Skeletal muscle satellite cell (primary cell): ENCODE measurements around the gene AGBL1.

ENCODE experiments used
- H3K27me3 ChIP-seq: 2 replicates; pipeline ENCODE4 v1.7.0; 2013; ENCODE audit warnings: low read length; ENCODE audit not compliant: control insufficient read depth, insufficient read depth
- H3K36me3 ChIP-seq: 2 replicates; pipeline ENCODE4 v1.7.0; 2013; ENCODE audit warnings: mild to moderate bottlenecking, control low read depth, low read length; ENCODE audit not compliant: insufficient read depth
- H3K4me1 ChIP-seq: 2 replicates; pipeline ENCODE4 v1.7.0; 2013; ENCODE audit warnings: low read length; ENCODE audit not compliant: control insufficient read depth, insufficient read depth
- H3K4me2 ChIP-seq: 2 replicates; pipeline ENCODE4 v1.7.0; 2013; ENCODE audit warnings: mild to moderate bottlenecking, low read length
- H3K4me3 ChIP-seq: 2 replicates; pipeline ENCODE4 v1.7.0; 2013; ENCODE audit warnings: low read length
- H3K9ac ChIP-seq: 2 replicates; pipeline ENCODE4 v1.7.0; 2013; ENCODE audit warnings: mild to moderate bottlenecking, low read depth, low read length, moderate library complexity
- H3K9me3 ChIP-seq: replicated peaks from 2 replicates; pipeline ENCODE4 v1.7.0; 2013; ENCODE audit warnings: mild to moderate bottlenecking, control low read depth, low read length

The AGBL1 gene

GRCh38 chr15:86384186-86384585 is 304.5 kb downstream of the AGBL1 start:
- Histone ChIP-seq H3K9me3 (no peaks in the 10 kb centered on the region), H3K4me3 (no peak overlapping the region), H3K36me3 (no peaks in the 10 kb centered on the region), H3K4me1 (no peaks in the 10 kb centered on the region), H3K9ac (no peak overlapping the region), H3K4me2 (no peak overlapping the region), H3K27me3 (no peaks in the 10 kb centered on the region)

GRCh38 chr15:86392296-86392695 is 312.6 kb downstream of the AGBL1 start:
- H3K4me3 ChIP-seq = no peak overlapping the region
- no peak overlapping the region for H3K4me2 ChIP-seq
- H3K9me3 ChIP-seq = no peaks in the 10 kb centered on the region
- no peaks in the 10 kb centered on the region for H3K36me3 ChIP-seq
- no peaks in the 10 kb centered on the region for H3K4me1 ChIP-seq
- no peak overlapping the region for H3K9ac ChIP-seq
- no peaks in the 10 kb centered on the region for H3K27me3 ChIP-seq

GRCh38 chr15:86392874-86393273 is 313.2 kb downstream of the AGBL1 start:
- H3K36me3 ChIP-seq = no peaks in the 10 kb centered on the region
- no peaks in the 10 kb centered on the region for H3K4me1 ChIP-seq
- no peak overlapping the region for H3K4me2 ChIP-seq
- H3K9me3 ChIP-seq = no peaks in the 10 kb centered on the region
- H3K4me3 ChIP-seq = no peak overlapping the region
- H3K9ac ChIP-seq = no peak overlapping the region
- no peaks in the 10 kb centered on the region for H3K27me3 ChIP-seq

- Histone ChIP-seq H3K9me3 (no peaks in the 10 kb centered on the region), H3K4me1 (no peaks in the 10 kb centered on the region), H3K9ac (no peak overlapping the region), H3K4me2 (no peak overlapping the region), H3K27me3 (no peaks in the 10 kb centered on the region), H3K4me3 (no peak overlapping the region), H3K36me3 (no peaks in the 10 kb centered on the region)
Observed at GRCh38 chr15:86394866-86395265, 315.2 kb downstream of the AGBL1 start.

GRCh38 chr15:86399041-86399954 is 319.6 kb downstream of the AGBL1 start:
- no peaks in the 10 kb centered on the region for H3K4me1 ChIP-seq

GRCh38 chr15:86403221-86403620 is 323.6 kb downstream of the AGBL1 start:
- Histone ChIP-seq H3K4me1 (no peaks in the 10 kb centered on the region), H3K9me3 (no peaks in the 10 kb centered on the region), H3K4me2 (no peak overlapping the region), H3K4me3 (no peak overlapping the region), H3K27me3 (no peaks in the 10 kb centered on the region), H3K9ac (no peak overlapping the region), H3K36me3 (no peaks in the 10 kb centered on the region)

More at GRCh38 chr15:86399041-86399954, 319.6 kb downstream of the AGBL1 start:
- no peak overlapping the region for H3K9ac ChIP-seq
- H3K27me3 ChIP-seq = no peaks in the 10 kb centered on the region
- no peaks in the 10 kb centered on the region for H3K9me3 ChIP-seq
- no peak overlapping the region for H3K4me3 ChIP-seq
- H3K36me3 ChIP-seq = no peaks in the 10 kb centered on the region
- no peak overlapping the region for H3K4me2 ChIP-seq

- no peaks in the 10 kb centered on the region for H3K36me3 ChIP-seq
- H3K4me1 ChIP-seq = no peaks in the 10 kb centered on the region
- H3K4me2 ChIP-seq = no peak overlapping the region
- no peak overlapping the region for H3K9ac ChIP-seq
- H3K4me3 ChIP-seq = no peak overlapping the region
- H3K9me3 ChIP-seq = no peaks in the 10 kb centered on the region
- no peaks in the 10 kb centered on the region for H3K27me3 ChIP-seq
Observed at GRCh38 chr15:86403914-86404583, 324.4 kb downstream of the AGBL1 start.

- Histone ChIP-seq H3K9ac (no peak overlapping the region), H3K27me3 (no peaks in the 10 kb centered on the region)
Observed at GRCh38 chr15:86408261-86408660, 328.6 kb downstream of the AGBL1 start.

GRCh38 chr15:86411916-86412315 is 332.2 kb downstream of the AGBL1 start:
- Histone ChIP-seq H3K4me2 (no peak overlapping the region), H3K36me3 (no peaks in the 10 kb centered on the region), H3K9ac (no peak overlapping the region), H3K9me3 (peaks cover 3% of the 10 kb centered on the region), H3K4me1 (no peaks in the 10 kb centered on the region), H3K4me3 (no peak overlapping the region), H3K27me3 (no peaks in the 10 kb centered on the region)

More at GRCh38 chr15:86408261-86408660, 328.6 kb downstream of the AGBL1 start:
- Histone ChIP-seq H3K4me1 (no peaks in the 10 kb centered on the region), H3K4me3 (no peak overlapping the region), H3K36me3 (no peaks in the 10 kb centered on the region), H3K4me2 (no peak overlapping the region), H3K9me3 (no peaks in the 10 kb centered on the region)

GRCh38 chr15:86413191-86413590 is 333.5 kb downstream of the AGBL1 start:
- Histone ChIP-seq H3K9ac (no peak overlapping the region), H3K9me3 (peaks cover 3% of the 10 kb centered on the region), H3K27me3 (no peaks in the 10 kb centered on the region)

GRCh38 chr15:86425746-86426145 is 346.1 kb downstream of the AGBL1 start:
- Histone ChIP-seq H3K27me3 (no peaks in the 10 kb centered on the region), H3K4me3 (no peak overlapping the region), H3K9ac (no peak overlapping the region), H3K9me3 (no peaks in the 10 kb centered on the region), H3K36me3 (no peaks in the 10 kb centered on the region), H3K4me2 (no peak overlapping the region), H3K4me1 (no peaks in the 10 kb centered on the region)

More at GRCh38 chr15:86413191-86413590, 333.5 kb downstream of the AGBL1 start:
- Histone ChIP-seq H3K36me3 (no peaks in the 10 kb centered on the region), H3K4me1 (no peaks in the 10 kb centered on the region), H3K4me3 (no peak overlapping the region), H3K4me2 (no peak overlapping the region)
